ENCODE results near the gene TPR.

Gene TPR

GRCh38 chr1:186326009-186326408 lies 49.0 kb downstream of the TPR start:
- no peak for DNase-seq

GRCh38 chr1:186325239-186325638 lies 49.8 kb downstream of the TPR start:
- no peak for DNase-seq

DNA sequence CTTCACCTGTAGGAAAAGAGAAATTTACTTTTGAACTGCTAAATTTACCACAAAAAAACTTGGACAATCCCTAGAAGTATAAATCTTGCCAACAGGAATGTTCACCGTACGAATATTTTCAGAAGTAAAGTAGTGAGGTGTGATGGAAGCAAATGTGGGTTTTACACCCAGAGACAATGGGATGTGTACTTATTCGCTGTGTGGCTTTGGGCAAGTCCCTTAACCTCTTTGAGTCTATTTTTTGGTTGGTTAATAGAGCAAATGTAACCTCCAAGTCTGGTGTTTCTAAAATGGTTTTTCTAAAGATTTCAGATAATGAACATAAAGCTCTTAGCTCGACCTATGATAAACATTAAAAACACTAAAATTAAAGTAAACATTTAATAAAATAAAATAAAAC lies 51.2 kb downstream of the TPR start:
- no peak for DNase-seq

DNA sequence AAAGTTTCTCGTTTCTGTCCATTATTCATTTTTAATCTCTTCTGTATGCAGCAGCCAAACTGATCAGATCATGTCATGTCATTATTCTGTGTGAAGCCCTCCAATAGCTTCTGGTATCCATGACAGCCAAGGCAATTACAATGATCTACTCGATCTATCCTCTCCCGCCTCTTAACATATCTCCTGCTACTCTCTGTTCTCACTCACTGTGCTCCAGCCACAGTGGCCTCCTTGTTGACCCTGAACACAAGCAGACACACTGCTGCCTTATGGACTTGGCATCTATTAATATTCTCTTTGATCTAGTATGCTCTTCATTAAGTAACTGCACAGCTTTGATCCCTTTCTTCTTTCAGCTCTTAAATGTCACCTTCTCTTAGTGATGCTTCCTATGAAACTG lies 59.5 kb downstream of the TPR start:
- no peak for DNase-seq

- no peak for DNase-seq
These were observed 63.5 kb downstream of the TPR start for GRCh38 chr1:186311375-186312051.

DNA sequence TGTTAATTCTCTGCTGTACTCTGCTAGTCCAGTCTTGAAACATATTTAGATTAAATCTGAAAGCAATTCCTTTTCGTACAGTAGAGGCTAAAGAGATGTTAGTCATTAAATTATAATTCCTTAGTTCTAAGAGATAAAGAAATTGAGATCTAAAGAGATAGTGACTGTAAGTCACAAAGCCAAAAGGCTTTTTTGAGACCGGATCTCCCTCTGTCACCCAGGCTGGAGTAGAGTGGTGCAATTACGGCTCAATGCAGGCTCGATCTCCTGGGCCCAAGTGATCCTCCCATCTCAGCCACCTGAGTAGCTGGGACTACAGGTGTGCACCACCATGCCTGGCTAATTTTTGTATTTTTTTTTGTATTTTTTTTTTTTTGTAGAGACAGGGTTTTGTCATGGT lies 64.7 kb downstream of the TPR start:
- DNase-seq, result no peak

DNA sequence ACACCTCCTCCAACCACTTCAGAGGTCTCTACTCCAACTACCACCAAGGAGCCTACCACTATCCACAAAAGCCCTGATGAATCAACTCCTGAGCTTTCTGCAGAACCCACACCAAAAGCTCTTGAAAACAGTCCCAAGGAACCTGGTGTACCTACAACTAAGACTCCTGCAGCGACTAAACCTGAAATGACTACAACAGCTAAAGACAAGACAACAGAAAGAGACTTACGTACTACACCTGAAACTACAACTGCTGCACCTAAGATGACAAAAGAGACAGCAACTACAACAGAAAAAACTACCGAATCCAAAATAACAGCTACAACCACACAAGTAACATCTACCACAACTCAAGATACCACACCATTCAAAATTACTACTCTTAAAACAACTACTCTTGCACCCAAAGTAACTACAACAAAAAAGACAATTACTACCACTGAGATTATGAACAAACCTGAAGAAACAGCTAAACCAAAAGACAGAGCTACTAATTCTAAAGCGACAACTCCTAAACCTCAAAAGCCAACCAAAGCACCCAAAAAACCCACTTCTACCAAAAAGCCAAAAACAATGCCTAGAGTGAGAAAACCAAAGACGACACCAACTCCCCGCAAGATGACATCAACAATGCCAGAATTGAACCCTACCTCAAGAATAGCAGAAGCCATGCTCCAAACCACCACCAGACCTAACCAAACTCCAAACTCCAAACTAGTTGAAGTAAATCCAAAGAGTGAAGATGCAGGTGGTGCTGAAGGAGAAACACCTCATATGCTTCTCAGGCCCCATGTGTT lies 66.6 kb downstream of the TPR start:
- DNase-seq, result no peak

DNA sequence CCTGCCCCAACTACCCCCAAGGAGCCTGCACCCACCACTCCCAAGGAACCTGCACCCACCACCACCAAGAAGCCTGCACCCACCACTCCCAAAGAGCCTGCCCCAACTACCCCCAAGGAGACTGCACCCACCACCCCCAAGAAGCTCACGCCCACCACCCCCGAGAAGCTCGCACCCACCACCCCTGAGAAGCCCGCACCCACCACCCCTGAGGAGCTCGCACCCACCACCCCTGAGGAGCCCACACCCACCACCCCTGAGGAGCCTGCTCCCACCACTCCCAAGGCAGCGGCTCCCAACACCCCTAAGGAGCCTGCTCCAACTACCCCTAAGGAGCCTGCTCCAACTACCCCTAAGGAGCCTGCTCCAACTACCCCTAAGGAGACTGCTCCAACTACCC lies 67.6 kb downstream of the TPR start:
- no peak for DNase-seq

- DNase-seq, result no peak
These were observed 68.5 kb downstream of the TPR start for GRCh38 chr1:186306533-186306932.

- no peak for DNase-seq
These were observed 69.8 kb downstream of the TPR start for GRCh38 chr1:186304982-186305949.

DNA sequence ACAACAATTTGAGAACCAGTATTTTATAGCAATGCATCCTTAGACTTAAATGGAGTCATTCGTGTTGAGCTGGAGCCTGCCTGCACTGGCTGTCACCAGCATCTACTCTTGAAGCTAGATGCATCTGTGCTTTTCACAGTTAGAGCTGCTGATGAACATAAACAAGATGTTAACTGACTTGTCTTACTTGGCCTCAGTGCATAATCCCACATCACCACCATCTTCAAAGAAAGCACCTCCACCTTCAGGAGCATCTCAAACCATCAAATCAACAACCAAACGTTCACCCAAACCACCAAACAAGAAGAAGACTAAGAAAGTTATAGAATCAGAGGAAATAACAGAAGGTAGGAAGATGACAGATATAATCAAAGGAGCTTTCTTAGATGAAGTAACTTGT lies 71.1 kb downstream of the TPR start:
- no peak for DNase-seq

- no peak for DNase-seq
These were observed 72.6 kb downstream of the TPR start for GRCh38 chr1:186302381-186302920.

DNA sequence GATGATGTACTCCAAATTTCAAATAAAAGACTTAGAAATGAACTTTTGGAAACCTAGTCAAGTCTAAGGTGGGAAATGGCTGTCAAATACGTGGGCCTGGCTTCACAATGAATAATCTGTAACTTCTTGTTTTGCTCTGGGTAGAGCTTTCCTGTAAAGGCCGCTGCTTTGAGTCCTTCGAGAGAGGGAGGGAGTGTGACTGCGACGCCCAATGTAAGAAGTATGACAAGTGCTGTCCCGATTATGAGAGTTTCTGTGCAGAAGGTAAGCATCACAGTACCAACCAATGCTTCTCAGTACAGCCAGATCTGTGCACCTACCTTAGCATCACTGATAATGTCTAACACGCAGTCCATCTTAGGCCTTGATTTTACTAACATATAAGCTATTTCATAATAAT lies 73.6 kb downstream of the TPR start:
- peak in 1 of 4 experiments; percentile 27 for DNase-seq

GRCh38 chr1:186300056-186300455 lies 75.0 kb downstream of the TPR start:
- DNase-seq, result no peak

DNA sequence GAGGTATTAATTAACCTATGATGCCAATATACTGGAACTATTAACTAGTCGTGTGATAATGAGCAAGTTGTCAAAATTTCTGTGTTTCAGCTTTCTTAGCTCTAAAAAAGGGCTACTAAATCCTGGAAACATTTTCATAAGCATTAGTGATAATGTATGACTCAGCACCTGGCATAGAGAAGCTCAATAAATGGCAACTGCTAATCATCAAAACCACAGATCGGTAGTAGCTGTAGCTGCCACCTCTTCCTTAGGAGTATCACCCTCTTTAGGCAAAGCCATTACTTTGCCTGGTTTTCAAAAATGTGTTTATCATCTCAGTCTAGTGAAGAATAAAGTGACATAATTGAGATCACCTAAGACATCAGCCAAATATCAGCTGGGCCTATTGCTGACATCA lies 75.5 kb downstream of the TPR start:
- no peak for DNase-seq

GRCh38 chr1:186298851-186299250 lies 76.2 kb downstream of the TPR start:
- no peak for DNase-seq

- DNase-seq, result no peak
These were observed 77.5 kb downstream of the TPR start for GRCh38 chr1:186297439-186298045.

DNA sequence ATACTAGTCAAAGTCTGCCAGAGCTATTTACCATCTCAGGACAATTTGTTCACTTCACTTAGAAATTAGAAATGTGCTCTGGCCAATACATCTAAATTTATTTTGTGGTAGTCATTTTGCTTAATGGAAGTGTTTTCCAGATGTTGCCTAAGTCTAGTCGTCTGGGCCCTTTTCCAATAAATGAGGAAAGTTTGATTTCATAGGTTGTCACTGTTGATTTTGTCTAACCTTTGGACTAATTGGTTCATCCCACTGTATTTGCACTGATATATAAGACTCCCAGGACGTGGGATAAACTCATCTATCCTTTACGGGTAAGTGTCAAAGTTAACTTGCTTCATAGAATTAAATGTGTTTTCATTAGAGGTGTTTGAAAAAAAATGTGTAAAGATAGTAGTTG lies 79.1 kb downstream of the TPR start, which contains the start of gene PRG4:
TSS of gene PRG4 (plus strand) at position 300 of the 400 bp plus-strand sequence.
- no peak for DNase-seq

- no peak for DNase-seq
These were observed 82.2 kb downstream of the TPR start for GRCh38 chr1:186292875-186293274.

DNA sequence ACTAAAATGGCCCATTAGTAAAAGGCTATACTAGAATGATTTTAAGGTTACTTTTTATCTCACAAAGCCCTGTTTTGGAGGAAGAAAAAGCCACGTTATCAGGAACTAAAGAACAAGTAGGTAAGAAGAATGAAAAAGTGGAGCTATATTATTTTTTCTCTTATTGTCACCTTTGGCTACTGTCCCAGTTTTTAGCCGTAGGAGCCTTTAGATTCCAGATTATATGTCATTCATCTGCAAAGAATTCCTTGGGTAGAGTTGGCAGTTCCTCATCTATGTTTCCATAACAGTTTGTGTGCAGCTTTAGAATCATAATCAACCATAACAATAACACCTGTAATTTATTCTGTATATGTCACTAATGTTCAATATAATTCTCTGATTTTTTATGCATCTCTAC lies 83.8 kb downstream of the TPR start:
- no peak for DNase-seq

GRCh38 chr1:186289943-186290545 lies 85.0 kb downstream of the TPR start:
- no peak for DNase-seq
